Hepatocyte (in vitro differentiated cells): ENCODE results near the gene SLC14A1. TPM values are rescaled to one million over a fixed set of nuclear protein-coding genes. Genes with fewer than 3 reads are reported as not detected.

ENCODE experiments used
- DNase-seq: peaks from one replicate; pipeline ENCODE4 v3.0.0-alpha.2; 2016; ENCODE audit warnings: low spot score
- H2AFZ ChIP-seq: fragments of 200-600 bp; sonication (generic); 2 replicates; pipeline ENCODE4 v1.6.0; 2016; ENCODE audit warnings: antibody characterized with exemption, mild to moderate bottlenecking
- H3K27ac ChIP-seq: fragments of 200-600 bp; sonication (generic); 2 replicates; pipeline ENCODE4 v1.5.1; 2016; ENCODE audit warnings: mild to moderate bottlenecking
- H3K27me3 ChIP-seq: fragments of 200-600 bp; sonication (generic); 2 replicates; pipeline ENCODE4 v1.6.1; 2016
- H3K36me3 ChIP-seq: fragments of 200-600 bp; sonication (generic); replicated peaks from 2 replicates; pipeline ENCODE4 v1.5.1; 2016; ENCODE audit warnings: low read depth; ENCODE audit not compliant: insufficient read depth
- H3K4me1 ChIP-seq: fragments of 200-600 bp; sonication (generic); 2 replicates; pipeline ENCODE4 v1.5.1; 2016; ENCODE audit warnings: mild to moderate bottlenecking, moderate library complexity; ENCODE audit not compliant: insufficient read depth
- H3K4me2 ChIP-seq: fragments of 200-600 bp; sonication (generic); 2 replicates; pipeline ENCODE4 v1.6.0; 2016
- H3K4me3 ChIP-seq: fragments of 200-600 bp; sonication (generic); 2 replicates; pipeline ENCODE4 v1.5.1; 2016; ENCODE audit warnings: mild to moderate bottlenecking
- H3K79me2 ChIP-seq: fragments of 200-600 bp; sonication (generic); 2 replicates; pipeline ENCODE4 v1.6.0; 2017; ENCODE audit warnings: mild to moderate bottlenecking
- H3K9me2 ChIP-seq: fragments of 200-600 bp; sonication (generic); replicated peaks from 2 replicates; pipeline ENCODE4 v1.6.0; 2017; ENCODE audit warnings: mild to moderate bottlenecking; ENCODE audit not compliant: insufficient read depth
- H3K9me3 ChIP-seq: fragments of 200-600 bp; sonication (generic); 2 replicates; pipeline ENCODE4 v1.5.1; 2016; ENCODE audit warnings: low read depth, mild to moderate bottlenecking
- H4K20me1 ChIP-seq: fragments of 200-600 bp; sonication (generic); 2 replicates; pipeline ENCODE4 v1.6.0; 2016; ENCODE audit warnings: mild to moderate bottlenecking; ENCODE audit not compliant: insufficient read depth, poor library complexity, severe bottlenecking
- EZH2 ChIP-seq: fragments of 200-600 bp; sonication (generic); IDR thresholded peaks from 2 replicates; pipeline ENCODE4 v1.6.1; 2016; ENCODE audit warnings: antibody characterized with exemption, mild to moderate bottlenecking, borderline replicate concordance
- EZH2phosphoT487 ChIP-seq: fragments of 200-600 bp; sonication (generic); IDR thresholded peaks from one replicate; pipeline ENCODE4 v1.6.1; 2018; ENCODE audit warnings: antibody characterized with exemption, mild to moderate bottlenecking, low read depth, moderate library complexity; ENCODE audit not compliant: unreplicated experiment, severe bottlenecking
- WGBS: methylation state at CpG from one replicate; pipeline ENCODE4 v1.1.6; 2016; ENCODE audit warnings: low lambda C conversion rate; ENCODE audit errors: missing lambda C conversion rate; 5-methylcytosine and 5-hydroxymethylcytosine counted together
- polyA plus RNA-seq: library from polyadenylated mRNA; unstranded; fragments of >200 nt; fragmentation: Nextera tagmentation; extraction: Ambion mirVana; gene quantifications from 2 replicates; pipeline ENCODE4 v1.2.1, GENCODE V29; 2016
- total RNA-seq: library from RNA; depleted of rRNA; stranded (reverse); fragments of >200 nt; gene quantifications from 2 replicates; pipeline ENCODE4 v1.2.3, GENCODE V29; 2014
- TF ChIP-seq, protein P1 (sequence below): fragments of 200-600 bp; sonication (generic); IDR thresholded peaks from 2 replicates; pipeline ENCODE4 v1.5.1; 2016; ENCODE audit warnings: antibody characterized with exemption, mild to moderate bottlenecking; ENCODE audit not compliant: poor library complexity

The SLC14A1 gene
- total and polyA plus RNA-seq, 2 experiments from 2014 or later, result 0.98 to 4.1 TPM

DNA sequence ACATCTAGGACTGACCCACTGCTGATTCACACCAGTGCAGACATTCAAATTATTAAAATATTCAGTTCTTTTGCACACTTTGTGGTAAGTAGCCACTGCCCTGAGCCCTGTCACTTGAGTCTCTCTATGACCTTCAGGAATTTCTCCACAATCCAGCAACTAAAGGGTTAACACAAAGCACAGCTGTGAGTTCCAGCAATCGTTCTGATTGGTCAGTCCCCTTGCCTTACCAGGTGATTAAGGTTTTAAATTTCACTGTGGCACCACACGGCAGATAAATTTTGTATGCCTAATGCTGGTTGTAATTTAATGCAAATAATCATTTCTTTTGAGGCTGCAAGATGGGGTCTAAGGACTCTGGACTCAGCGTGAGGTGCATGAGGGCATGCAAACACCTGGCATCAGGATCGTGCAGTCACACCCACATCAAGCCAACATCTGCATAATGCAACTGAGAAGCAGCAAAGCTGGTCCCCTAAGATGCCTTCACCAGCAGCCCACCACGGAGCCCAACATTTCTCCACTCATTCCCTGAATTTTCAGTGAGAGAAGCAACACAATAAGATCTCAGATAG lies 36.6 kb downstream of the SLC14A1 start:
- no peak overlapping the region for H3K27ac ChIP-seq

DNA sequence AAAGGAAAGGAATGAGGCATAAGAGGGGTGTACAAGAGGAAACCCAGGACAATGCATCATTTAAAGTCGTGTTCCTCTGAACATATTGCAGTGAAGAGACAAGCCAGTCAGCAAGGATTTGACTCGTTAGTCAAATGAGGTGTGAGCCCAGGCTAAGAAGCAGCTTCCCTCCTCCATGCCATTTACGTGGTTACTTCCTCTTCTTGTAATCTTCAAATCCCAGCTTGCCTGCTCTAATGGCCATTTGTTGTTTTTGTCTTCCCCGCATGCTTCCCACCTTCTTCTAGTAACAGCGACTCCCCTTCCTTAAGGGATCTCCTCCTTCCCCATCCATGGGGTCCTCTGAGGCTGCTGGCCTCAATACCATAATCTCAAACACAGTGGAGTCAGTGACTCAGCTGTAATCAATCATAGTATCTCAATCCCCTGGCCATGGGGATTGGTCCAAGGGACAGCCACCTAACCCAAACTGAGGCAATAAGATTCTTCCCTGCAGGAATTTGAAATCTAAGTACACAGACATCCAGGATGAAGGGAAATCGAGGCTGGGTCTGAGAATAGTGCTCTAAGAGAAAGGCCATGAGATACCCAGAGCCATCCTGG lies 37.6 kb downstream of the SLC14A1 start:
- Histone ChIP-seq H3K27ac (no peak overlapping the region), H4K20me1 (no peaks in the 10 kb centered on the region), H3K36me3 (no peaks in the 10 kb centered on the region), H3K27me3 (no peaks in the 10 kb centered on the region), H3K9me3 (no peaks in the 10 kb centered on the region), H3K9me2 (no peaks in the 10 kb centered on the region), H2AFZ (no peak overlapping the region), H3K4me1 (no peaks in the 10 kb centered on the region), H3K4me2 (no peak overlapping the region), H3K4me3 (no peak overlapping the region), H3K79me2 (no peaks in the 10 kb centered on the region)
- no peak for DNase-seq
- 67% methylated on average over 6 of the region's 6 CpGs for WGBS
- TF ChIP-seq EZH2 (no peak), EZH2phosphoT487 (no peak)
- TF ChIP-seq, protein P1, sequence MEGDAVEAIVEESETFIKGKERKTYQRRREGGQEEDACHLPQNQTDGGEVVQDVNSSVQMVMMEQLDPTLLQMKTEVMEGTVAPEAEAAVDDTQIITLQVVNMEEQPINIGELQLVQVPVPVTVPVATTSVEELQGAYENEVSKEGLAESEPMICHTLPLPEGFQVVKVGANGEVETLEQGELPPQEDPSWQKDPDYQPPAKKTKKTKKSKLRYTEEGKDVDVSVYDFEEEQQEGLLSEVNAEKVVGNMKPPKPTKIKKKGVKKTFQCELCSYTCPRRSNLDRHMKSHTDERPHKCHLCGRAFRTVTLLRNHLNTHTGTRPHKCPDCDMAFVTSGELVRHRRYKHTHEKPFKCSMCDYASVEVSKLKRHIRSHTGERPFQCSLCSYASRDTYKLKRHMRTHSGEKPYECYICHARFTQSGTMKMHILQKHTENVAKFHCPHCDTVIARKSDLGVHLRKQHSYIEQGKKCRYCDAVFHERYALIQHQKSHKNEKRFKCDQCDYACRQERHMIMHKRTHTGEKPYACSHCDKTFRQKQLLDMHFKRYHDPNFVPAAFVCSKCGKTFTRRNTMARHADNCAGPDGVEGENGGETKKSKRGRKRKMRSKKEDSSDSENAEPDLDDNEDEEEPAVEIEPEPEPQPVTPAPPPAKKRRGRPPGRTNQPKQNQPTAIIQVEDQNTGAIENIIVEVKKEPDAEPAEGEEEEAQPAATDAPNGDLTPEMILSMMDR, result no peak

More for the DNA sequence above, 36.6 kb downstream of the SLC14A1 start:
- no peaks in the 10 kb centered on the region for H4K20me1 ChIP-seq
- H3K9me2 ChIP-seq, result no peaks in the 10 kb centered on the region
- no peaks in the 10 kb centered on the region for H3K36me3 ChIP-seq
- no peaks in the 10 kb centered on the region for H3K4me1 ChIP-seq
- WGBS, result 9% methylated on average over 5 of the region's 5 CpGs
- TF ChIP-seq EZH2, result no peak
- TF ChIP-seq, protein P1, result no peak
- no peak for TF ChIP-seq EZH2phosphoT487
- no peak overlapping the region for H2AFZ ChIP-seq
- H3K9me3 ChIP-seq, result no peaks in the 10 kb centered on the region
- H3K27me3 ChIP-seq, result no peaks in the 10 kb centered on the region
- no peak overlapping the region for H3K4me3 ChIP-seq
- H3K4me2 ChIP-seq, result no peak overlapping the region
- DNase-seq, result no peak
- H3K79me2 ChIP-seq, result no peaks in the 10 kb centered on the region

DNA sequence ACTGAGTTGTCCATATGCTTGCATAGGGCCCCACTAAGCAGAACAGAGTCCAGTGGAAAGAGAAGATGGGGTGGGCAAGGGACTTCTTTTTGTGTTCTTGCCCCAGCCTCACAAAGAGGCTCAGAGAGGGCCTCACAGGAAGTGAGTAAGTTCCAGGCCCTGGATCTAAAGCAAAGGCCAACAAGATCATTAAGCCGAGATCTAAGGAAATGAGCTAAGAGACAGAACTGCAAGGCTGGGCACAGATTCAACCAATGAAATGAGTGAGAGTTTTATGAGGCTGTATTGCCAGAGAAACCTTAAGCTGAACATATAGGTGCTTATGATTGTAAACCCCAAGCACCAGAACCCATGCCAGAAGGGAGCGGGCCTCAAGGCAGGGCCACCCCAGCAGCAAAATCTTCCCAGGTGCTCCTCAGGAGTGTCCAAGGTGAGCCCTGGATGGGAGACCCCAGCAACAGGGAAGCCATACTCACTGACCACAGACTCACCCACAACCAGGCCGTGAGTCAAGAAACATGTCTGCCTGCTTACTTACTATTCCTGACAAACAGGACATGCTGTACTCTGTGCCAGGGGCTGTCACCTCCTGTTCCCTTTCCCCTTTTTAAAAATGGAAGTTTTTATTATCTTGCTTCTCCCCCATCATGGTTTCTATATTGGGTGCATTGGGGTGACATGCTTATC lies 40.2 kb downstream of the SLC14A1 start:
- H4K20me1 ChIP-seq, result no peaks in the 10 kb centered on the region
- H3K9me2 ChIP-seq, result no peaks in the 10 kb centered on the region
- H3K36me3 ChIP-seq, result no peaks in the 10 kb centered on the region
- no peak for DNase-seq
- no peak overlapping the region for H3K27ac ChIP-seq
- no peak for TF ChIP-seq EZH2
- no peak for TF ChIP-seq EZH2phosphoT487
- TF ChIP-seq, protein P1, result no peak
- 74% methylated on average over 3 of the region's 3 CpGs for WGBS
- H3K9me3 ChIP-seq, result no peaks in the 10 kb centered on the region
- H3K79me2 ChIP-seq, result no peaks in the 10 kb centered on the region
- H2AFZ ChIP-seq, result no peak overlapping the region
- no peak overlapping the region for H3K4me3 ChIP-seq
- H3K4me1 ChIP-seq, result no peaks in the 10 kb centered on the region
- H3K4me2 ChIP-seq, result no peak overlapping the region
- H3K27me3 ChIP-seq, result peaks cover 2% of the 10 kb centered on the region
